Transverse colon (tissue), 4 donors: ENCODE measurements around the gene USP24. TPM values are rescaled to one million over a fixed set of nuclear protein-coding genes. Genes with fewer than 3 reads are reported as not detected.

Experiments used
- DNase-seq: peaks from one replicate; pipeline ENCODE4 v3.0.0-alpha.2; 2019
- H3K27ac ChIP-seq, 4 donors: fragments of 200-600 bp; sonication (generic); 2 replicates each; pipeline ENCODE4 v1.5.1; 2016 to 2018; ENCODE audit warnings: inconsistent platforms in 4 of 4
- H3K27me3 ChIP-seq: fragments of 200-600 bp; sonication (generic); 2 replicates; pipeline ENCODE4 v1.5.1; 2017; ENCODE audit warnings: inconsistent platforms
- H3K36me3 ChIP-seq, 4 donors: fragments of 200-600 bp; sonication (generic); 2 replicates each; pipeline ENCODE4 v1.5.1; 2017 to 2019; ENCODE audit warnings: inconsistent platforms in 4 of 4
- H3K4me1 ChIP-seq, 4 donors: fragments of 200-600 bp; sonication (generic); 2 replicates each; pipeline ENCODE4 v1.5.1; 2017 to 2020; ENCODE audit warnings: inconsistent platforms in 4 of 4
- H3K4me3 ChIP-seq, 4 donors: fragments of 200-600 bp; sonication (generic); 1 replicate in 1 of 4; 2 replicates in 3 of 4; pipeline versions ENCODE4 v1.5.1 to v1.6.1; 2017 to 2019; ENCODE audit warnings: inconsistent platforms in 4 of 4
- H3K9me3 ChIP-seq, 2 donors: fragments of 200-600 bp; sonication (generic); 2 replicates each; pipeline ENCODE4 v1.5.1; 2017 to 2019; ENCODE audit warnings: inconsistent platforms in 2 of 2
- EP300 ChIP-seq: sonication (generic); formaldehyde crosslinking; IDR thresholded peaks from one replicate; pipeline ENCODE4 v1.6.1; 2017; ENCODE audit warnings: antibody characterized with exemption, low read depth
- POLR2A ChIP-seq: fragments of 450-650 bp; IDR thresholded peaks from one replicate; pipeline ENCODE4 v1.6.1; 2016; ENCODE audit warnings: antibody characterized with exemption, mild to moderate bottlenecking, moderate library complexity
- POLR2AphosphoS5 ChIP-seq, 3 donors: sonication (generic); formaldehyde crosslinking; IDR thresholded peaks; one replicate each; pipeline ENCODE4 v1.6.1; 2016; ENCODE audit warnings: antibody characterized with exemption in 3 of 3
- WGBS, 2 donors: methylation state at CpG; one replicate each; pipeline ENCODE4 v1.1.5; 2018; ENCODE audit warnings: low coverage in 1 of 2; 5-methylcytosine and 5-hydroxymethylcytosine counted together
- in situ Hi-C, 4 donors: fragments of 200-750 bp; cut with MboI; loops; one replicate each; pipeline versions ENCODE4 v1.15.0 to v1.15.1; 2017; ENCODE audit warnings: low sequenced_read_pairs in 3 of 4, low pct_ligation_motif_present in 1 of 4, low pct_unique_long_range_greater_than_20kb in 1 of 4
- intact Hi-C: fragments of 100-400 bp; cut with DNase I; formaldehyde crosslinking; loops from one replicate; pipeline ENCODE4 v1.15.1; 2023; ENCODE audit warnings: low total_unique reads
- total RNA-seq, 4 donors: library from RNA; depleted of rRNA; stranded (reverse); fragments of >200 nt; gene quantifications; one replicate each; pipeline ENCODE4 v1.1.0, GENCODE V29; 2016
- TF ChIP-seq, protein P1 (sequence below), 5 experiments: fragments of 200-600 bp in 3 of 5; fragments of 450-650 bp in 2 of 5; sonication (generic) in 3 of 5; IDR thresholded peaks; 1 replicate in 2 of 5; 2 replicates in 3 of 5; pipeline ENCODE4 v1.5.1; 2016 to 2017; ENCODE audit warnings: antibody characterized with exemption in 5 of 5, inconsistent platforms in 3 of 5, mild to moderate bottlenecking in 2 of 5, moderate library complexity in 1 of 5

The USP24 gene
- total RNA-seq, 4 donors from 2014 or later, result 30.7 to 79.4 (median 48.9) TPM

DNA sequence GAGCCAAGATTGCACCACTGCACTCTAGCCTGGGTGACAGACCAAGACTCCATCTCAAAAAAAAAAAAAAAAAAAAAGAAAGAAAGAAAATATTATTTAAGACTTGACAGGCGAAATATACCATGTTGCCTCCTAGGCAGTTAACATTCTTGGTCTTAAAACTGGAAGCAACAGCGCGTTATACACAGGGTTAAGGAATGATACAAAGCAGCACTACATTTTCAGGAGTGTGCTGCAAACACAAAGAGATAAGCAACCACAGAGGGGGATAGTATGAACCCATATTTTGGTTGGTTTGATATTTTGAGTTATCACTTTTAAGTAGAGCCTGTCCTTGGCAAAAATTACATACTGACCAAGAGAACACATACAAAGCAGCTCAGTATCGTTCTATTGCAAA is 25.1 kb downstream of the USP24 start:
- H3K9me3 ChIP-seq, result no peaks in the 10 kb centered on the region
- no peak for DNase-seq
- intact Hi-C loops, result no loop called here
- H3K36me3 ChIP-seq, result no peaks in the 10 kb centered on the region
- no peak for TF ChIP-seq EP300
- TF ChIP-seq, protein P1, sequence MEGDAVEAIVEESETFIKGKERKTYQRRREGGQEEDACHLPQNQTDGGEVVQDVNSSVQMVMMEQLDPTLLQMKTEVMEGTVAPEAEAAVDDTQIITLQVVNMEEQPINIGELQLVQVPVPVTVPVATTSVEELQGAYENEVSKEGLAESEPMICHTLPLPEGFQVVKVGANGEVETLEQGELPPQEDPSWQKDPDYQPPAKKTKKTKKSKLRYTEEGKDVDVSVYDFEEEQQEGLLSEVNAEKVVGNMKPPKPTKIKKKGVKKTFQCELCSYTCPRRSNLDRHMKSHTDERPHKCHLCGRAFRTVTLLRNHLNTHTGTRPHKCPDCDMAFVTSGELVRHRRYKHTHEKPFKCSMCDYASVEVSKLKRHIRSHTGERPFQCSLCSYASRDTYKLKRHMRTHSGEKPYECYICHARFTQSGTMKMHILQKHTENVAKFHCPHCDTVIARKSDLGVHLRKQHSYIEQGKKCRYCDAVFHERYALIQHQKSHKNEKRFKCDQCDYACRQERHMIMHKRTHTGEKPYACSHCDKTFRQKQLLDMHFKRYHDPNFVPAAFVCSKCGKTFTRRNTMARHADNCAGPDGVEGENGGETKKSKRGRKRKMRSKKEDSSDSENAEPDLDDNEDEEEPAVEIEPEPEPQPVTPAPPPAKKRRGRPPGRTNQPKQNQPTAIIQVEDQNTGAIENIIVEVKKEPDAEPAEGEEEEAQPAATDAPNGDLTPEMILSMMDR (IDR thresholded peaks at IDR 0.05), result no peak
- no peak for TF ChIP-seq POLR2A
- TF ChIP-seq POLR2AphosphoS5 (IDR thresholded peaks at IDR 0.05), result no peak
- no peaks in the 10 kb centered on the region for H3K27me3 ChIP-seq
- peaks cover 0 to 20% (median 2%) of the 10 kb centered on the region in 4 donors for H3K4me1 ChIP-seq
- in situ Hi-C loops, result no loop called here
- WGBS, 2 donors, result 92 to 97% methylated on average over 3 to 4 of the region's 4 CpGs
- no peak overlapping the region for H3K27ac ChIP-seq
- H3K4me3 ChIP-seq, result no peak overlapping the region

DNA sequence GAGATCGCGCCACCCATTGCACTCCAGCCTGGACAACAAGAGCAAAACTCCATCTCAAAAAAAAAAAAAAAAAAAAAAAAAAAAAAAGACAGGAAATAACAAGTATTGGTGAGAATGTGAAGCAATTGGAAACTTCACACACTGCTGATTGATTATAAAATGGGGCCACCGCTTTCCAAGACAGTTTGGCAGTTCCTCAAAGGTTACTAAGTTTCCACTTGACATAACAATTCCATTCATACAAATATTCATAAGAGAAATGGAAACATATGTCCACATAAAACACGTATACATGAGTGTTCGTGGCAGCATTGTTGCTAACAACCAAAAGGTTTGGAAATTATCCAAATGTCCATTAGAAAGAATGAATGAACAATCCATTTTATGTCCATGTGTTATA is 26.3 kb downstream of the USP24 start:
- WGBS, 2 donors, result 62 to 82% methylated on average over 3 to 5 of the region's 5 CpGs
- intact Hi-C loops, result no loop called here
- in situ Hi-C loops, result no loop called here
- peaks cover 0 to 14% (median 0%) of the 10 kb centered on the region in 4 donors for H3K4me1 ChIP-seq
- H3K36me3 ChIP-seq, result no peaks in the 10 kb centered on the region
- no peak for DNase-seq
- no peaks in the 10 kb centered on the region for H3K9me3 ChIP-seq
- no peak overlapping the region for H3K4me3 ChIP-seq
- no peak overlapping the region for H3K27ac ChIP-seq
- no peaks in the 10 kb centered on the region for H3K27me3 ChIP-seq
- TF ChIP-seq EP300, result no peak
- no peak for TF ChIP-seq POLR2AphosphoS5 (IDR thresholded peaks at IDR 0.05)
- TF ChIP-seq POLR2A, result no peak
- TF ChIP-seq, protein P1 (IDR thresholded peaks at IDR 0.05), result no peak

DNA sequence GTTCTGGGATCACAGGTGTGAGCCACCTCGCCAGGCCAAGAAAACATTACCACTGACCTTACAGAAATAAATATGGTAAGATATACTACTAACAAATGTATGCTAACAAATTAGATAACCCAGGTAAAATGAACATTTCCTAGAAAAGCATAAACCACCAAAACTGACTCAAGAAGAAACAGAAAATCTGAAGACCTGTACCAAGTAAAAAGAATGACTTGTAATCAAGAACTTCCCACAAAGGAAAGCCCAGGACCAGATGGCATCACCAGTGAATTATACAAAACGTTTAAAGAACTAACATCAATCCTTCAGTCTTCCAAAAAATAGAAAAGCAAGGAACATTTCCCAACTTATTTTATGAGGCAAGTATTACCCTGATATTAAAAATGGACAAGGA is 29.3 kb downstream of the USP24 start:
- no peaks in the 10 kb centered on the region for H3K36me3 ChIP-seq
- H3K27ac ChIP-seq, result no peak overlapping the region
- DNase-seq, result no peak
- no peak overlapping the region for H3K4me3 ChIP-seq
- 68 to 93% methylated on average over 2 of the region's 2 CpGs for WGBS, 2 donors
- no peaks in the 10 kb centered on the region for H3K27me3 ChIP-seq
- H3K4me1 ChIP-seq, result peaks cover 0 to 5% (median 0%) of the 10 kb centered on the region in 4 donors
- no peaks in the 10 kb centered on the region for H3K9me3 ChIP-seq
- in situ Hi-C loops (no loop called here), intact Hi-C loops (no loop called here)
- no peak for TF ChIP-seq EP300
- TF ChIP-seq, protein P1 (IDR thresholded peaks at IDR 0.05), result no peak
- no peak for TF ChIP-seq POLR2A
- no peak for TF ChIP-seq POLR2AphosphoS5 (IDR thresholded peaks at IDR 0.05)

DNA sequence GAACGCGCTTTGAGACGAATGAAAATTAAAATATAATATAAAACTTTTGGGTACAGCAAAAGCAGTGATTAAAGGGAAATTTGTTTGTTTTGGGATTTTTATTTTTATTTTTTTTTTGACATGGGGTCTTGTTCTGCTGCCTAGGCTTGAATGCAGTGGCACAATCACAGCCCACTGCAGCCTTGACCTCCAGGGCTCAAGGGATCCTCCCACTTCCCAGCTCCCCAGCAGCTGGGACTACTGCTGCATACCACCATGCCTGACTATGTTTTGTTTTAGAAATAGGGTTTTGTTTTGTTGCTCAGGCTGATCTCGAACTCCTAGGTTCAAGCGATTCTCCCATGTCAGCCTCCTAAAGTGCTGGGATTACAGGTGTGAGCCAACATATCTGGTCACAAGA is 30.3 kb downstream of the USP24 start:
- no peak for TF ChIP-seq POLR2AphosphoS5 (IDR thresholded peaks at IDR 0.05)
- TF ChIP-seq, protein P1 (IDR thresholded peaks at IDR 0.05), result no peak
- no peak for TF ChIP-seq EP300
- no peak for TF ChIP-seq POLR2A
- Histone ChIP-seq H3K9me3 (no peaks in the 10 kb centered on the region), H3K4me1 (no peaks in the 10 kb centered on the region), H3K27ac (no peak overlapping the region), H3K27me3 (no peaks in the 10 kb centered on the region), H3K4me3 (no peak overlapping the region), H3K36me3 (no peaks in the 10 kb centered on the region)
- 98% methylated on average over 3 to 5 of the region's 5 CpGs for WGBS, 2 donors
- in situ Hi-C loops, result no loop called here
- DNase-seq, result no peak
- intact Hi-C loops, result no loop called here
